Adrenal gland (tissue), 12 donors: ENCODE results near the gene KRTAP4-2. TPM values are rescaled to one million over a fixed set of nuclear protein-coding genes. Genes with fewer than 3 reads are reported as not detected.
"Not testable (repeated sequence)": the region's sequence is repeated elsewhere in the genome, so short reads cannot be mapped to it uniquely, and the experiment has no call there.

Experiments used
- DNase-seq, 7 donors: peaks; one replicate each; pipeline ENCODE4 v3.0.0-alpha.2; 2019 to 2020
- H3K27ac ChIP-seq, 5 donors: fragments of 200-600 bp; sonication (generic) in 4 of 5; 1 replicate in 3 of 5; 2 replicates in 2 of 5; pipeline versions ENCODE4 v1.5.1 to v1.8.0; 2016 to 2020; ENCODE audit warnings: mild to moderate bottlenecking in 1 of 5
- H3K27me3 ChIP-seq: fragments of 200-600 bp; 2 replicates; pipeline ENCODE4 v1.8.0; 2021
- H3K36me3 ChIP-seq, 2 donors: fragments of 200-600 bp; replicated peaks in 1 of 2; 1 replicate in 1 of 2; 2 replicates in 1 of 2; pipeline versions ENCODE4 v1.5.1 to v1.8.0; 2018 to 2022
- H3K4me1 ChIP-seq, 2 donors: fragments of 200-600 bp; replicated peaks in 1 of 2; 1 replicate in 1 of 2; 2 replicates in 1 of 2; pipeline versions ENCODE4 v1.5.1 to v1.8.0; 2018 to 2021
- H3K4me3 ChIP-seq, 4 donors: fragments of 200-600 bp; sonication (generic) in 3 of 4; one replicate each; pipeline ENCODE4 v1.5.1; 2016 to 2018
- H3K9me3 ChIP-seq, 3 donors: fragments of 200-600 bp; sonication (generic) in 1 of 3; replicated peaks in 1 of 3; 1 replicate in 2 of 3; 2 replicates in 1 of 3; pipeline versions ENCODE4 v1.5.1 to v1.8.0; 2016 to 2021
- POLR2A ChIP-seq, 2 donors: fragments of 450-650 bp; IDR thresholded peaks; one replicate each; pipeline ENCODE4 v1.6.1; 2017; ENCODE audit warnings: antibody characterized with exemption in 2 of 2, mild to moderate bottlenecking in 2 of 2, moderate library complexity in 1 of 2
- WGBS, 4 donors: extraction: QIAGEN DNeasy Blood & Tissue Kit in 2 of 4; methylation state at CpG; one replicate each; pipeline versions ENCODE4 v1.1.5 to v1.1.7; 2013 to 2017; 5-methylcytosine and 5-hydroxymethylcytosine counted together
- intact Hi-C, 2 donors: fragments of 100-400 bp; cut with DNase I; formaldehyde crosslinking; loops; one replicate each; pipeline versions ENCODE4 v1.14.1 to v1.15.0; 2022 to 2023
- polyA plus RNA-seq, 3 donors: library from polyadenylated mRNA; stranded (reverse); fragments of 200-250 nt in 2 of 3; fragments of 350-450 nt in 1 of 3; fragmentation: Illumina TruSeq in 1 of 3; extraction: RNeasy Lipid Tissue Mini Kit (QIAGEN cat#74804) in 1 of 3; gene quantifications; one replicate each; pipeline ENCODE4 v1.2.3, GENCODE V29; 2013 to 2014
- small RNA-seq, 2 donors: library from RNA; depleted of rRNA; stranded (forward); fragments of <200 nt; gene quantifications; one replicate each; pipeline ENCODE3, GENCODE V24; 2016
- total RNA-seq, 9 donors: library from RNA; depleted of rRNA in 4 of 9; stranded (reverse); fragments of >200 nt in 4 of 9; fragments of 120-200 nt in 1 of 9; fragmentation: NEBNext Ultra II Directional in 1 of 9; extraction: Animal tissue kit (Norgen Biotek cat#: 25700) in 1 of 9; gene quantifications; one replicate each; pipeline versions ENCODE4 v1.1.0 to v1.2.4, GENCODE V29; 2013 to 2023
- TF ChIP-seq, protein P1 (sequence below), 6 experiments: fragments of 450-650 bp in 4 of 6; fragments of 200-600 bp in 2 of 6; sonication (generic) in 1 of 6; IDR thresholded peaks; 1 replicate in 5 of 6; 2 replicates in 1 of 6; pipeline versions ENCODE4 v1.5.1 to v1.8.0; 2016 to 2021; ENCODE audit warnings: antibody characterized with exemption in 6 of 6, mild to moderate bottlenecking in 2 of 6, moderate library complexity in 1 of 6
- donor health status: healthy with polysubstance abuse.
- donor health status: Bipolar disorder and iron deficiency.
- donor health status: DM: yes; HTN: yes; CAD: no.
- donor health status: DM: no; HTN: no; CAD: no.
- donor health status: DM: no; HTN: no; CAD: no.
- donor health status: DM: yes; HTN: yes; CAD: no.

Gene KRTAP4-2
- total and polyA plus RNA-seq, 12 donors = not detected

DNA sequence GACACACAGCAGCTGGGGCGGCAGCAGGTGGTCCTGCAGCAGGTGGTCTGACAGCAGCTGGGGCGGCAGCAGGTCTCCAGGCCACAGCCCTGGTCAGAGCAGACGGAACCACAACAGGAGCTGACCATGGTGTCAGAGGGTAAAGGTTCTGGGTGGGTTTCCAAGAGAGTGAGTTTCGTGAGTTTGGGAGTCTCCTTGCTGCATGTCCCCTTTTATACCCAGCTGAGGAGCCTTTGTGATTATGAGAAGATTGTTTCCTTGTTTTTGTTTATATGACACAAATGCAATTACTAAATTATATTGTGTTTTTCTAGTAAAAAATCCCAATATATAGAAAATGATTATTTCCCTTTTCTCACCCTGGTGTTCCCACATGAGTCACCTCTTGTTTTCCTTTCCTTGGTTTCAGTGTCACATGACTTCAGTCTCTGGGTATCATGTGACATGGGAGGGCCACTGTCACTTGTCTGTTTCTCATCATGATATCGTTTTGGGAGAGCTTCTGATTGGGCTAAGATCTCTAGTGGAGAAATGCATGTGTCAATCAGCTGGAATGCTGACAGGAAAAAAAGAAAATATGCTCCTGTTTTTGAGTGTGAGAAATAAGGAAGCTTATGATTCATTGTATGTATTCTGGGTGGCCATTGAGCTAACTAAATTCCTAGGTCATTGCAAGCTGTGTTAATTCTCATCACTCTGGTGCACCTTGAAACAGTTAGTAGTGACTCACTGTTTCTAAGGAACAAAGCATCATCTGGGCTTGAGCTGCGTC lies 37.5 kb downstream of the KRTAP4-2 start, which contains the start of gene KRTAP4-6:
TSS of gene KRTAP4-6 (minus strand) at position 185 of the 772 bp plus-strand sequence. CDS start at position 128, 57 bp downstream.
- Histone ChIP-seq H3K27me3 (no peaks in the 10 kb centered on the region), H3K27ac (no peak within 1 kb of the TSS), H3K36me3 (no peaks in the 10 kb centered on the region), H3K9me3 (peaks cover 0 to 4% (median 0%) of the 10 kb centered on the region in 3 donors), H3K4me1 (no peaks in the 10 kb centered on the region), H3K4me3 (no peak within 1 kb of the TSS)
- WGBS, 4 donors = 74 to 84% (median 80%) methylated on average over 5 to 6 of the region's 6 CpGs
- no peak for DNase-seq
- no peak for TF ChIP-seq POLR2A (IDR thresholded peaks at IDR 0.05)
- TF ChIP-seq, protein P1, sequence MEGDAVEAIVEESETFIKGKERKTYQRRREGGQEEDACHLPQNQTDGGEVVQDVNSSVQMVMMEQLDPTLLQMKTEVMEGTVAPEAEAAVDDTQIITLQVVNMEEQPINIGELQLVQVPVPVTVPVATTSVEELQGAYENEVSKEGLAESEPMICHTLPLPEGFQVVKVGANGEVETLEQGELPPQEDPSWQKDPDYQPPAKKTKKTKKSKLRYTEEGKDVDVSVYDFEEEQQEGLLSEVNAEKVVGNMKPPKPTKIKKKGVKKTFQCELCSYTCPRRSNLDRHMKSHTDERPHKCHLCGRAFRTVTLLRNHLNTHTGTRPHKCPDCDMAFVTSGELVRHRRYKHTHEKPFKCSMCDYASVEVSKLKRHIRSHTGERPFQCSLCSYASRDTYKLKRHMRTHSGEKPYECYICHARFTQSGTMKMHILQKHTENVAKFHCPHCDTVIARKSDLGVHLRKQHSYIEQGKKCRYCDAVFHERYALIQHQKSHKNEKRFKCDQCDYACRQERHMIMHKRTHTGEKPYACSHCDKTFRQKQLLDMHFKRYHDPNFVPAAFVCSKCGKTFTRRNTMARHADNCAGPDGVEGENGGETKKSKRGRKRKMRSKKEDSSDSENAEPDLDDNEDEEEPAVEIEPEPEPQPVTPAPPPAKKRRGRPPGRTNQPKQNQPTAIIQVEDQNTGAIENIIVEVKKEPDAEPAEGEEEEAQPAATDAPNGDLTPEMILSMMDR (IDR thresholded peaks at IDR 0.05) = no peak
- intact Hi-C loops = no loop called here

DNA sequence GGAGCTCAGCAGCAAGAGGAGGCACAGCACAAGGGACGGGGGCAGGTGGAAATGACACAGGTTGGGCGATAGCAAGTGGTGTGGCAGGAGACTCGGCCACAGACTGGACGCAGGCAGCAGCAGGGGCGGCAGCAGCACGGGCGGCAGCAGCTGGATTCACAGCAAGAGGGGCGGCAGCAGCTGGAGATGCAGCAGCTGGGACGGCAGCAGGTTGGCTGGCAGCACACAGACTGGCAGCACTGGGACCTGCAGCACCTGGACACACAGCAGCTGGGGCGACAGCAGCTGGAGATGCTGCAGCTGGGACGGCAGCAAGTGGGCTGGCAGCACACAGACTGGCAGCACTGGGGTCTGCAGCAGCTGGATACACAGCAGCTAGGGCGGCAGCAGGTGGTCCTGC lies 38.2 kb downstream of the KRTAP4-2 start:
- intact Hi-C loops, H3K4me1 ChIP-seq, H3K36me3 ChIP-seq, H3K27me3 ChIP-seq, H3K9me3 ChIP-seq, DNase-seq, H3K27ac ChIP-seq, H3K4me3 ChIP-seq: not testable (repeated sequence)
- WGBS, 4 donors = 76 to 83% (median 82%) methylated on average over 11 to 12 of the region's 12 CpGs

DNA sequence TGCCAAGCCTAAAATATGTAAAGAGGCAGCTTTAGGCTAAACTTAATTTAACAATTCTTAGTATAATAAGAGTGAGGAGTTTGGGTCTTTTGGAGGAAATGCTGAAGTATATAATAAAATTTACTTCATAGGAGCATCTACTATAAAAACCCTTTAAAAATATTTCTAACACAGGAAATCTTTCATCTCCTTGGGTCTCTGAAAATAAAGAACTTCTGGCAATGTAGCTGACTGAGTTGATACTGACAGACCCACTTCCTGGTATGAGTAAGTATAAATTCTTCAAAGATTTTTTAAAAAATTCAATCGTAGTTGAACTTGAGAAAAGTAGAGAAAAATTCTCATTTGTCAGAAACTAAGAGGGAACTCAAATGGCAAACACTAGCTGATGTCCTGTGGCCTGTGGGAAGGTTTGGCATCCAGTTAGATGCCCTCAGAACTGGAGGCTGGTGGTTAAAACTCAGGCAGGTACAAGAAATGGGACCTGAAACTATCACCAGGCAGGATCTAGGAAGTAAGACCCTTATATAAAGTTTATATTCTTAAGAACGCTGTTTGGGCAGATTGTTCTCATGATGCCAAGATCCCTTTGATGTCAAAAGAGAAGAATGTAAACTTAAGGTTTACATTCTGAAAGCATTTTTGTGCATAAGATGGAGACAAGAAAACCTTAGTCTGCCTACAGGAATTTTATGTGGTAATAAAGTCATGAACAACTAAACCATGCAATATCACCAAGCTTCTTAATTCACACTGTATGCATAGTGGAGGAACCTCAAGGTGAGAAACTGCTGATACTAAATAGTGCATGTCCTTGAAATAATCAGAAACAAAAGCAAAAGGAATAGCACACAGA lies 43.9 kb downstream of the KRTAP4-2 start:
- Histone ChIP-seq H3K36me3 (no peaks in the 10 kb centered on the region), H3K9me3 (no peaks in the 10 kb centered on the region), H3K4me3 (no peak overlapping the region), H3K4me1 (no peaks in the 10 kb centered on the region), H3K27me3 (no peaks in the 10 kb centered on the region), H3K27ac (no peak overlapping the region)
- WGBS, 4 donors = 52 to 70% (median 58%) methylated on average over 2 of the region's 2 CpGs
- DNase-seq = no peak
- TF ChIP-seq, protein P1 (IDR thresholded peaks at IDR 0.05) = no peak
- no peak for TF ChIP-seq POLR2A (IDR thresholded peaks at IDR 0.05)
- intact Hi-C loops = no loop called here

DNA sequence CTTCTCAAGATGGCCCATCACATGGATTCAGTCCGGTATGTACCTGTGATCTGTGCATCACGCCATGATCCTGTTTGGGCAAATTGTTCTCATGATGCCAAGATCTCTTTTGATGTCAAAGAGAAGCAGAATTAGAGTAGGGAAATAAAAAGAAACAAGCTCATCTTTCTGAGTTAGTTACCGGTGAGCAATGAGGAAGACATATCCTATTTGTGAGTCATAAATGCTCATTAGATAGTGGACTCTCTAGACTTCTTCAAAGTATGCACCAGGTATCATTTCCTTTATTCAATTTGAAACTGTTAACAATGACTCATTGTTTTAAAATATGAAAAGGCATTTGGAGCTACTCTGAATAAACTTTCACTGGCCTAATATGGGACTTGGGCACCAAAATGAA lies 46.0 kb downstream of the KRTAP4-2 start:
- 79 to 88% (median 85%) methylated on average over 3 of the region's 3 CpGs for WGBS, 4 donors
- intact Hi-C loops = no loop called here
- no peaks in the 10 kb centered on the region for H3K9me3 ChIP-seq
- no peaks in the 10 kb centered on the region for H3K36me3 ChIP-seq
- H3K4me3 ChIP-seq = no peak overlapping the region
- H3K27me3 ChIP-seq = no peaks in the 10 kb centered on the region
- H3K4me1 ChIP-seq = no peaks in the 10 kb centered on the region
- DNase-seq = no peak
- H3K27ac ChIP-seq = no peak overlapping the region
- TF ChIP-seq POLR2A (IDR thresholded peaks at IDR 0.05) = no peak
- TF ChIP-seq, protein P1 (IDR thresholded peaks at IDR 0.05) = no peak

Small RNAs within 50 kb of the gene (small RNA-seq; reads per million reads assigned to genes)
- 0 reads per million in 2 donors for gene KRTAP4-17P

Other genes starting within 250 kb of the KRTAP4-2 start
Only the 30 nearest of the 41 such genes appear.
- not detected for gene KRTAP1-5, start 151.0 kb downstream of the KRTAP4-2 start, total RNA-seq
- not detected for gene KRTAP1-5, start 151.0 kb downstream of the KRTAP4-2 start, polyA plus RNA-seq
- not detected for gene KRTAP1-4, start 148.0 kb downstream of the KRTAP4-2 start, total RNA-seq
- gene KRTAP1-4, start 148.0 kb downstream of the KRTAP4-2 start, polyA plus RNA-seq = not detected
- gene KRTAP1-3, start 143.3 kb downstream of the KRTAP4-2 start, total RNA-seq = not detected
- gene KRTAP1-3, start 143.3 kb downstream of the KRTAP4-2 start, polyA plus RNA-seq = not detected
- not detected for gene KRTAP1-1, start 136.8 kb downstream of the KRTAP4-2 start, total RNA-seq
- gene KRTAP1-1, start 136.8 kb downstream of the KRTAP4-2 start, polyA plus RNA-seq = not detected
- gene KRTAP2-1, start 130.9 kb downstream of the KRTAP4-2 start, total RNA-seq = not detected
- gene KRTAP2-1, start 130.9 kb downstream of the KRTAP4-2 start, polyA plus RNA-seq = not detected
- not detected for gene KRTAP2-2, start 123.0 kb downstream of the KRTAP4-2 start, total RNA-seq
- gene KRTAP2-2, start 123.0 kb downstream of the KRTAP4-2 start, polyA plus RNA-seq = not detected
- not detected for gene KRTAP2-3, start 118.1 kb downstream of the KRTAP4-2 start, total RNA-seq
- gene KRTAP2-3, start 118.1 kb downstream of the KRTAP4-2 start, polyA plus RNA-seq = not detected
- not detected for gene KRTAP2-4, start 112.3 kb downstream of the KRTAP4-2 start, total RNA-seq
- gene KRTAP2-4, start 112.3 kb downstream of the KRTAP4-2 start, polyA plus RNA-seq = not detected
- gene KRTAP4-7, start 94.1 kb downstream of the KRTAP4-2 start, total RNA-seq = not detected
- gene KRTAP4-7, start 94.1 kb downstream of the KRTAP4-2 start, polyA plus RNA-seq = not detected
- gene KRTAP4-8, start 80.1 kb downstream of the KRTAP4-2 start, total RNA-seq = not detected
- not detected for gene KRTAP4-8, start 80.1 kb downstream of the KRTAP4-2 start, polyA plus RNA-seq
- gene KRTAP4-16, start 76.0 kb downstream of the KRTAP4-2 start, total RNA-seq = not detected
- not detected for gene KRTAP4-16, start 76.0 kb downstream of the KRTAP4-2 start, polyA plus RNA-seq
- gene KRTAP4-9, start 72.8 kb downstream of the KRTAP4-2 start, total RNA-seq = not detected
- gene KRTAP4-9, start 72.8 kb downstream of the KRTAP4-2 start, polyA plus RNA-seq = not detected
- gene KRTAP4-11, start 59.8 kb downstream of the KRTAP4-2 start, total RNA-seq = not detected
- not detected for gene KRTAP4-11, start 59.8 kb downstream of the KRTAP4-2 start, polyA plus RNA-seq
- gene KRTAP4-12, start 54.0 kb downstream of the KRTAP4-2 start, total RNA-seq = not detected
- not detected for gene KRTAP4-12, start 54.0 kb downstream of the KRTAP4-2 start, polyA plus RNA-seq
- not detected for gene KRTAP4-6, start 37.7 kb downstream of the KRTAP4-2 start, total RNA-seq
- not detected for gene KRTAP4-6, start 37.7 kb downstream of the KRTAP4-2 start, polyA plus RNA-seq
- not detected for gene KRTAP4-5, start 28.4 kb downstream of the KRTAP4-2 start, total RNA-seq
- not detected for gene KRTAP4-5, start 28.4 kb downstream of the KRTAP4-2 start, polyA plus RNA-seq
- not detected for gene KRTAP4-4, start 17.5 kb downstream of the KRTAP4-2 start, total RNA-seq
- not detected for gene KRTAP4-4, start 17.5 kb downstream of the KRTAP4-2 start, polyA plus RNA-seq
- not detected for gene KRTAP4-3, start 10.0 kb downstream of the KRTAP4-2 start, total RNA-seq
- not detected for gene KRTAP4-3, start 10.0 kb downstream of the KRTAP4-2 start, polyA plus RNA-seq
- not detected for gene KRTAP4-1, start 6.7 kb upstream of the KRTAP4-2 start, total RNA-seq
- gene KRTAP4-1, start 6.7 kb upstream of the KRTAP4-2 start, polyA plus RNA-seq = not detected
- gene KRTAP9-1, start 11.7 kb upstream of the KRTAP4-2 start, total RNA-seq = not detected
- gene KRTAP9-1, start 11.7 kb upstream of the KRTAP4-2 start, polyA plus RNA-seq = not detected
- gene KRTAP9-2, start 48.4 kb upstream of the KRTAP4-2 start, total RNA-seq = not detected
- gene KRTAP9-2, start 48.4 kb upstream of the KRTAP4-2 start, polyA plus RNA-seq = not detected
- not detected for gene KRTAP9-3, start 54.2 kb upstream of the KRTAP4-2 start, total RNA-seq
- not detected for gene KRTAP9-3, start 54.2 kb upstream of the KRTAP4-2 start, polyA plus RNA-seq
- not detected for gene KRTAP9-8, start 59.8 kb upstream of the KRTAP4-2 start, total RNA-seq
- not detected for gene KRTAP9-8, start 59.8 kb upstream of the KRTAP4-2 start, polyA plus RNA-seq
- not detected for gene KRTAP9-4, start 71.5 kb upstream of the KRTAP4-2 start, total RNA-seq
- gene KRTAP9-4, start 71.5 kb upstream of the KRTAP4-2 start, polyA plus RNA-seq = not detected
- gene KRTAP9-9, start 77.2 kb upstream of the KRTAP4-2 start, total RNA-seq = not detected
- gene KRTAP9-9, start 77.2 kb upstream of the KRTAP4-2 start, polyA plus RNA-seq = not detected
- not detected for gene KRTAP9-6, start 87.2 kb upstream of the KRTAP4-2 start, total RNA-seq
- gene KRTAP9-6, start 87.2 kb upstream of the KRTAP4-2 start, polyA plus RNA-seq = not detected
- not detected for gene KRTAP9-7, start 97.5 kb upstream of the KRTAP4-2 start, total RNA-seq
- gene KRTAP9-7, start 97.5 kb upstream of the KRTAP4-2 start, polyA plus RNA-seq = not detected
- gene KRTAP29-1, start 124.6 kb upstream of the KRTAP4-2 start, total RNA-seq = not detected
- gene KRTAP29-1, start 124.6 kb upstream of the KRTAP4-2 start, polyA plus RNA-seq = not detected
- not detected for gene KRTAP16-1, start 131.1 kb upstream of the KRTAP4-2 start, total RNA-seq
- gene KRTAP16-1, start 131.1 kb upstream of the KRTAP4-2 start, polyA plus RNA-seq = not detected
- gene KRTAP17-1, start 137.5 kb upstream of the KRTAP4-2 start, total RNA-seq = not detected
- gene KRTAP17-1, start 137.5 kb upstream of the KRTAP4-2 start, polyA plus RNA-seq = not detected